Adrenal gland (tissue), 12 donors: ENCODE data around the gene COL18A1. TPM values are rescaled to one million over a fixed set of nuclear protein-coding genes. Genes with fewer than 3 reads are reported as not detected.

Experiments used
- DNase-seq, 7 donors: peaks; one replicate each; pipeline ENCODE4 v3.0.0-alpha.2; 2019 to 2020
- H3K27ac ChIP-seq, 5 donors: fragments of 200-600 bp; sonication (generic) in 4 of 5; 1 replicate in 3 of 5; 2 replicates in 2 of 5; pipeline versions ENCODE4 v1.5.1 to v1.8.0; 2016 to 2020; ENCODE audit warnings: mild to moderate bottlenecking in 1 of 5
- H3K27me3 ChIP-seq: fragments of 200-600 bp; 2 replicates; pipeline ENCODE4 v1.8.0; 2021
- H3K36me3 ChIP-seq, 2 donors: fragments of 200-600 bp; replicated peaks in 1 of 2; 1 replicate in 1 of 2; 2 replicates in 1 of 2; pipeline versions ENCODE4 v1.5.1 to v1.8.0; 2018 to 2022
- H3K4me1 ChIP-seq, 2 donors: fragments of 200-600 bp; replicated peaks in 1 of 2; 1 replicate in 1 of 2; 2 replicates in 1 of 2; pipeline versions ENCODE4 v1.5.1 to v1.8.0; 2018 to 2021
- H3K4me3 ChIP-seq, 4 donors: fragments of 200-600 bp; sonication (generic) in 3 of 4; one replicate each; pipeline ENCODE4 v1.5.1; 2016 to 2018
- H3K9me3 ChIP-seq, 3 donors: fragments of 200-600 bp; sonication (generic) in 1 of 3; replicated peaks in 1 of 3; 1 replicate in 2 of 3; 2 replicates in 1 of 3; pipeline versions ENCODE4 v1.5.1 to v1.8.0; 2016 to 2021
- POLR2A ChIP-seq, 2 donors: fragments of 450-650 bp; IDR thresholded peaks; one replicate each; pipeline ENCODE4 v1.6.1; 2017; ENCODE audit warnings: antibody characterized with exemption in 2 of 2, mild to moderate bottlenecking in 2 of 2, moderate library complexity in 1 of 2
- WGBS, 4 donors: extraction: QIAGEN DNeasy Blood & Tissue Kit in 2 of 4; methylation state at CpG; one replicate each; pipeline versions ENCODE4 v1.1.5 to v1.1.7; 2013 to 2017; 5-methylcytosine and 5-hydroxymethylcytosine counted together
- intact Hi-C, 2 donors: fragments of 100-400 bp; cut with DNase I; formaldehyde crosslinking; loops; one replicate each; pipeline versions ENCODE4 v1.14.1 to v1.15.0; 2022 to 2023
- polyA plus RNA-seq, 3 donors: library from polyadenylated mRNA; stranded (reverse); fragments of 200-250 nt in 2 of 3; fragments of 350-450 nt in 1 of 3; fragmentation: Illumina TruSeq in 1 of 3; extraction: RNeasy Lipid Tissue Mini Kit (QIAGEN cat#74804) in 1 of 3; gene quantifications; one replicate each; pipeline ENCODE4 v1.2.3, GENCODE V29; 2013 to 2014
- total RNA-seq, 9 donors: library from RNA; depleted of rRNA in 4 of 9; stranded (reverse); fragments of >200 nt in 4 of 9; fragments of 120-200 nt in 1 of 9; fragmentation: NEBNext Ultra II Directional in 1 of 9; extraction: Animal tissue kit (Norgen Biotek cat#: 25700) in 1 of 9; gene quantifications; one replicate each; pipeline versions ENCODE4 v1.1.0 to v1.2.4, GENCODE V29; 2013 to 2023
- TF ChIP-seq, protein P1 (sequence below), 6 experiments: fragments of 450-650 bp in 4 of 6; fragments of 200-600 bp in 2 of 6; sonication (generic) in 1 of 6; IDR thresholded peaks; 1 replicate in 5 of 6; 2 replicates in 1 of 6; pipeline versions ENCODE4 v1.5.1 to v1.8.0; 2016 to 2021; ENCODE audit warnings: antibody characterized with exemption in 6 of 6, mild to moderate bottlenecking in 2 of 6, moderate library complexity in 1 of 6
- donor health status: healthy with polysubstance abuse.
- donor health status: Bipolar disorder and iron deficiency.
- donor health status: DM: yes; HTN: yes; CAD: no.
- donor health status: DM: no; HTN: no; CAD: no.
- donor health status: DM: no; HTN: no; CAD: no.
- donor health status: DM: yes; HTN: yes; CAD: no.

COL18A1 gene
- total and polyA plus RNA-seq, 12 donors = 10.9 to 244 (median 141) TPM

GRCh38 chr21:45396620-45396995 is 8.4 kb upstream of the COL18A1 start:
- intact Hi-C loops = no loop called here

DNA sequence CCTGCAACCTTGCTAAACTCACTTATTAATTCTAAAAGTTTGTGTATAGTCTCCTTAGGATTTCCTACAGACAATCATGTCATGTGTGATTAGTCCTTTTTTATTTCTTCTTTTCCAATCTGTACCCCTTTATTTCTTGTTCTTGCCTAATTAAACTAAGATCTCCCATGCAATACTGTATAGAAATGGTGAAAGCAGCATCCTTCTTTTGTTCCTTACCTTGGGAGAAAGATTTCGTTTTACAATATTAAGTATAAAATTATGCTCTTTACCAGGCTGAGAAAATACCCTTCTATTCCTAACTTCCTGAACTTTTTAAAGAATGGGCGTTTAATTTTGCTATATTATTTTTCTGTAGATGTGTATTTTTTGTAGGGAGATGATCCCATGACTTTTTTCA is 7.6 kb upstream of the COL18A1 start:
- H3K4me1 ChIP-seq = no peaks in the 10 kb centered on the region
- intact Hi-C loops = no loop called here
- H3K36me3 ChIP-seq = no peaks in the 10 kb centered on the region
- H3K27ac ChIP-seq = no peak overlapping the region
- no peak for TF ChIP-seq POLR2A (IDR thresholded peaks at IDR 0.05)
- 78 to 86% (median 81%) methylated on average over 2 of the region's 2 CpGs for WGBS, 4 donors
- H3K27me3 ChIP-seq = no peaks in the 10 kb centered on the region
- no peaks in the 10 kb centered on the region for H3K9me3 ChIP-seq
- no peak overlapping the region for H3K4me3 ChIP-seq
- no peak for DNase-seq

More at GRCh38 chr21:45396620-45396995, 8.4 kb upstream of the COL18A1 start:
- TF ChIP-seq, protein P1, sequence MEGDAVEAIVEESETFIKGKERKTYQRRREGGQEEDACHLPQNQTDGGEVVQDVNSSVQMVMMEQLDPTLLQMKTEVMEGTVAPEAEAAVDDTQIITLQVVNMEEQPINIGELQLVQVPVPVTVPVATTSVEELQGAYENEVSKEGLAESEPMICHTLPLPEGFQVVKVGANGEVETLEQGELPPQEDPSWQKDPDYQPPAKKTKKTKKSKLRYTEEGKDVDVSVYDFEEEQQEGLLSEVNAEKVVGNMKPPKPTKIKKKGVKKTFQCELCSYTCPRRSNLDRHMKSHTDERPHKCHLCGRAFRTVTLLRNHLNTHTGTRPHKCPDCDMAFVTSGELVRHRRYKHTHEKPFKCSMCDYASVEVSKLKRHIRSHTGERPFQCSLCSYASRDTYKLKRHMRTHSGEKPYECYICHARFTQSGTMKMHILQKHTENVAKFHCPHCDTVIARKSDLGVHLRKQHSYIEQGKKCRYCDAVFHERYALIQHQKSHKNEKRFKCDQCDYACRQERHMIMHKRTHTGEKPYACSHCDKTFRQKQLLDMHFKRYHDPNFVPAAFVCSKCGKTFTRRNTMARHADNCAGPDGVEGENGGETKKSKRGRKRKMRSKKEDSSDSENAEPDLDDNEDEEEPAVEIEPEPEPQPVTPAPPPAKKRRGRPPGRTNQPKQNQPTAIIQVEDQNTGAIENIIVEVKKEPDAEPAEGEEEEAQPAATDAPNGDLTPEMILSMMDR (IDR thresholded peaks at IDR 0.05) = no peak
- TF ChIP-seq POLR2A (IDR thresholded peaks at IDR 0.05) = no peak
- DNase-seq = peak in 2 of 7 donors; percentile 7 to 8
- Histone ChIP-seq H3K27ac (no peak overlapping the region), H3K36me3 (no peaks in the 10 kb centered on the region), H3K4me1 (no peaks in the 10 kb centered on the region), H3K27me3 (no peaks in the 10 kb centered on the region), H3K4me3 (no peak overlapping the region), H3K9me3 (no peaks in the 10 kb centered on the region)
- WGBS, 4 donors = 84 to 97% (median 91%) methylated on average over 8 of the region's 8 CpGs

DNA sequence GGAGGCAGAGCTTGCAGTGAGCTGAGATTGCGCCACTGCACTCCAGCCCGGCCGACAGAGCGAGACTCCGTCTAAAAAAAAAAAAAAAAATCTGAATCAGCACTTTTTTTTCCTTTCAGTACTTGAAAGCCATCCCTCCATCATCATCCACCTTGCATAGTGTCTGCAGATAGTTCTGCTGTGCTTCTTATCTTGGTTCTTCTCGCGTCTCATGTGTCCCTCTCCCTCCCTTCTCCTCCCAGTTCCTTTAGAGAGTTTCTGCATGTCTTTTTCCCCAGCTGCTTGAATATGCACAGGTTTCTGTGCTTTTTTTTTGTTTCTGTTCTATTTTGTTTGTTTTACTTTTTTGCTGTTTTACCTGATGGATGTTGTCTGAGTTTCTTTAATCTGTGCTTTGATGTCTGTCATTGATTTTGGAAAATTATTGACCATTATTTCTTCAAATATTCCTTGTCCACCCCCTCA is 3.9 kb upstream of the COL18A1 start:
- H3K4me1 ChIP-seq = peaks cover 4% of the 10 kb centered on the region in 2 donors
- intact Hi-C loops = loop anchor here in 1 of 2 donors (10.0 kb wide), 1 partner anchor 106 kb away; no protein-coding TSS in a partner anchor
- TF ChIP-seq, protein P1 (IDR thresholded peaks at IDR 0.05) = no peak
- TF ChIP-seq POLR2A (IDR thresholded peaks at IDR 0.05) = no peak

GRCh38 chr21:45401916-45402900 is 2.8 kb upstream of the COL18A1 start:
- Histone ChIP-seq H3K27me3 (no peaks in the 10 kb centered on the region), H3K9me3 (no peaks in the 10 kb centered on the region), H3K27ac (no peak overlapping the region), H3K4me3 (no peak overlapping the region), H3K4me1 (peaks cover 11 to 16% of the 10 kb centered on the region in 2 donors), H3K36me3 (no peaks in the 10 kb centered on the region)
- WGBS, 4 donors = 92 to 96% (median 93%) methylated on average over 13 to 17 of the region's 17 CpGs
- TF ChIP-seq, protein P1 (IDR thresholded peaks at IDR 0.05) = no peak
- TF ChIP-seq POLR2A (IDR thresholded peaks at IDR 0.05) = no peak
- peak in 3 of 7 donors; percentile 10 to 44 (median 18) for DNase-seq
- intact Hi-C loops = loop anchor here in 1 of 2 donors (10.0 kb wide), 1 partner anchor 107 kb away; no protein-coding TSS in a partner anchor

More for the DNA sequence above, 3.9 kb upstream of the COL18A1 start:
- Histone ChIP-seq H3K36me3 (no peaks in the 10 kb centered on the region), H3K27ac (no peak overlapping the region), H3K9me3 (no peaks in the 10 kb centered on the region), H3K27me3 (no peaks in the 10 kb centered on the region), H3K4me3 (no peak overlapping the region)
- 90 to 100% (median 93%) methylated on average over 3 to 7 of the region's 7 CpGs for WGBS, 4 donors
- DNase-seq = no peak
